ENCODE measurements around the gene APOC4.
A peak's percentile ranks its signal among the peaks of the same experiment; 100 is the strongest.

Gene APOC4

DNA sequence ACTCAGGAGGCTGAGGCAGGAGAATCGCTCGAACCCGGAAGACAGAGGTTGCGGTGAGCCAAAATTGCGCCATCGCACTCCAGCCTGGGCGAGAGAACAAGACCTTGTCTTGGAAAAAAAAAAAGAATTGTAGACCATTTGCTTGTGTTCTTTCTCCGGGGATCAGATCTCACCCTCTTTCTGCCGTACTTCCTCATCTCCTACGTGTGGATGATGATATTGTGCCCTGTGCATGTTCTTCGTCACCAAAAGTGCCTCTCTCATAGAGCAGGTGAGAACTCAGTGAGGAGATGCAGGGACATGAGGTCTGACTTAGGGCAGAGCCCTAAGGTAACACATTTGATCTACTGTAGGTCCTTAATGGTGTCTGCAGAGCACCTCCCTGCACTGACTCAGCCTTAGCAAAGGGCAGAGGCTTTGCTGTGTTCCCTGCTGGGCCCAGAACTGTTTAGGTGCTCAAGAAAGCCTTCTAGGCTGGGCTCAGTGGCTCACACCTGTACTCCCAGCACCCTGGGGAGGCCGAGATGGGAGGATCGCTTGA is 5.1 kb downstream of the APOC4 start:
- Mint-ChIP-seq H3K4me1 (ENCODE audit: low read depth) (peaks cover 4% of the 10 kb centered on the region), H3K4me3 (no peak overlapping the region), H3K27ac (no peak overlapping the region), H3K9me3 (no peaks in the 10 kb centered on the region), H3K36me3 (ENCODE audit: low read depth) (peaks cover 9% of the 10 kb centered on the region), H3K27me3 (no peaks in the 10 kb centered on the region)

- H3K9me3 Mint-ChIP-seq = no peaks in the 10 kb centered on the region
- H3K4me1 Mint-ChIP-seq (ENCODE audit: low read depth) = peaks cover 4% of the 10 kb centered on the region
- H3K27me3 Mint-ChIP-seq = no peaks in the 10 kb centered on the region
- peaks cover 9% of the 10 kb centered on the region for H3K36me3 Mint-ChIP-seq (ENCODE audit: low read depth)
- no peak overlapping the region for H3K27ac Mint-ChIP-seq
- no peak overlapping the region for H3K4me3 Mint-ChIP-seq
Measured at GRCh38 chr19:44948237-44948636, 6.2 kb downstream of the APOC4 start.

DNA sequence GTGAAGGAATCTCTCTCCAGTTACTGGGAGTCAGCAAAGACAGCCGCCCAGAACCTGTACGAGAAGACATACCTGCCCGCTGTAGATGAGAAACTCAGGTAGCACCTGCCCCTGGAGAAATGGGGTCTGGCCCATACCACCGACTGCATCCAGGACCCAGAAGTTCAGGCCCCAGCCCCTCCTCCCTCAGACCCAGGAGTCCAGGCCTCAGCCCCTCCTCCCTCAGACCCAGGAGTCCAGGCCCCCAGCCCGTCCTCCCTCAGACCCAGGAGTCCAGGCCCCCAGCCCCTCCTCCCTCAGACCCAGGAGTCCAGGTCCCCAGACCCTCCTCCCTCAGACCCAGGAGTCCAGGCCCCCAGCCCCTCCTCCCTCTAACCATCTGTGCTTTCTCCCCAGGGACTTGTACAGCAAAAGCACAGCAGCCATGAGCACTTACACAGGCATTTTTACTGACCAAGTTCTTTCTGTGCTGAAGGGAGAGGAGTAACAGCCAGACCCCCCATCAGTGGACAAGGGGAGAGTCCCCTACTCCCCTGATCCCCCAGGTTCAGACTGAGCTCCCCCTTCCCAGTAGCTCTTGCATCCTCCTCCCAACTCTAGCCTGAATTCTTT is 6.8 kb downstream of the APOC4 start:
- H3K4me3 Mint-ChIP-seq = no peak overlapping the region
- no peaks in the 10 kb centered on the region for H3K9me3 Mint-ChIP-seq
- H3K36me3 Mint-ChIP-seq (ENCODE audit: low read depth) = peaks cover 9% of the 10 kb centered on the region
- no peaks in the 10 kb centered on the region for H3K27me3 Mint-ChIP-seq
- peaks cover 7% of the 10 kb centered on the region for H3K4me1 Mint-ChIP-seq (ENCODE audit: low read depth)
- no peak overlapping the region for H3K27ac Mint-ChIP-seq

DNA sequence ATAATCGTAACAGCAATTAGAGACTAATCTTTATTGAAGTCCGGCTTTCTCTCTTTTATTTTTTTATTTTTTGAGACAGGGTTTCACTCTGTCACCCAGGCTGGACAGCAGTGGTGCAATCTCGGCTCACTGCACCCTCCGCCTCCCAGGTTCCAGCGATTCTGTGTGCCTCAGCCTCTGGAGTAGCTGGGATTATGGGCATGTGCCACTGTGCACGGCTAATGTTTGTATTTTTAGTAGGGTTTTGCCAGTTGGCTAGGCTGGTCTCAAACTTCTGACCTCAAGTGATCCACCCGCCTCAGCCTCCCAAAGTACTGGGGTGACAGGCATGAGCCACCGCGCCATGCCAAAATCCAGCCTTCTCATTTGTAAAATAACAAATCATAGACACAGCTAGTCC is 7.5 kb downstream of the APOC4 start:
- peaks cover 9% of the 10 kb centered on the region for H3K36me3 Mint-ChIP-seq (ENCODE audit: low read depth)
- peaks cover 11% of the 10 kb centered on the region for H3K4me1 Mint-ChIP-seq (ENCODE audit: low read depth)
- H3K4me3 Mint-ChIP-seq = no peak overlapping the region
- H3K27me3 Mint-ChIP-seq = no peaks in the 10 kb centered on the region
- H3K27ac Mint-ChIP-seq = no peak overlapping the region
- no peaks in the 10 kb centered on the region for H3K9me3 Mint-ChIP-seq

GRCh38 chr19:44951179-44952159 is 9.4 kb downstream of the APOC4 start:
- Mint-ChIP-seq H3K4me3 (no peak overlapping the region), H3K9me3 (no peaks in the 10 kb centered on the region), H3K4me1 (ENCODE audit: low read depth) (peaks cover 24% of the 10 kb centered on the region), H3K27ac (no peak overlapping the region), H3K27me3 (no peaks in the 10 kb centered on the region), H3K36me3 (ENCODE audit: low read depth) (peaks cover 9% of the 10 kb centered on the region)

DNA sequence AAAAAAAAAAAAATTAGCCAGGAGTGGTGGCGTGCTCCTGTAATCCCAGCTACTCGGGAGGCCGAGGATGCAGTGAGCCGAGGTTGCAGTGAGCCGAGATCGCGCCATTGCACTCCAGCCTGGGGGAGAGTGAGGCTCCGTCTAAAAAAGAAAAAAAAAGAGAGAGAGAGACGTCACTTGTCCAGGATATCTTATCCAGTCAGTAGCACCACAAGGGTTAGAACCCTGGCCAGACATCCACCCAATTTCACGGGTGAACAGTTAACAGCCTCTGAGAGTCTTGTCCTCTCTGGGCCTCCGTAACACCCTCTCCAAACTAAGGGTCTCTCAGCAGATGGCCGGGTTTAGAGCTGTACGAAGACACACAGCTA is 12.2 kb downstream of the APOC4 start:
- H3K4me1 Mint-ChIP-seq (ENCODE audit: low read depth) = peaks cover 48% of the 10 kb centered on the region
- peak overlapping the region; percentile 98 for H3K4me3 Mint-ChIP-seq
- H3K36me3 Mint-ChIP-seq (ENCODE audit: low read depth) = peaks cover 9% of the 10 kb centered on the region
- no peaks in the 10 kb centered on the region for H3K9me3 Mint-ChIP-seq
- H3K27ac Mint-ChIP-seq = peak overlapping the region; percentile 99
- H3K27me3 Mint-ChIP-seq = no peaks in the 10 kb centered on the region

DNA sequence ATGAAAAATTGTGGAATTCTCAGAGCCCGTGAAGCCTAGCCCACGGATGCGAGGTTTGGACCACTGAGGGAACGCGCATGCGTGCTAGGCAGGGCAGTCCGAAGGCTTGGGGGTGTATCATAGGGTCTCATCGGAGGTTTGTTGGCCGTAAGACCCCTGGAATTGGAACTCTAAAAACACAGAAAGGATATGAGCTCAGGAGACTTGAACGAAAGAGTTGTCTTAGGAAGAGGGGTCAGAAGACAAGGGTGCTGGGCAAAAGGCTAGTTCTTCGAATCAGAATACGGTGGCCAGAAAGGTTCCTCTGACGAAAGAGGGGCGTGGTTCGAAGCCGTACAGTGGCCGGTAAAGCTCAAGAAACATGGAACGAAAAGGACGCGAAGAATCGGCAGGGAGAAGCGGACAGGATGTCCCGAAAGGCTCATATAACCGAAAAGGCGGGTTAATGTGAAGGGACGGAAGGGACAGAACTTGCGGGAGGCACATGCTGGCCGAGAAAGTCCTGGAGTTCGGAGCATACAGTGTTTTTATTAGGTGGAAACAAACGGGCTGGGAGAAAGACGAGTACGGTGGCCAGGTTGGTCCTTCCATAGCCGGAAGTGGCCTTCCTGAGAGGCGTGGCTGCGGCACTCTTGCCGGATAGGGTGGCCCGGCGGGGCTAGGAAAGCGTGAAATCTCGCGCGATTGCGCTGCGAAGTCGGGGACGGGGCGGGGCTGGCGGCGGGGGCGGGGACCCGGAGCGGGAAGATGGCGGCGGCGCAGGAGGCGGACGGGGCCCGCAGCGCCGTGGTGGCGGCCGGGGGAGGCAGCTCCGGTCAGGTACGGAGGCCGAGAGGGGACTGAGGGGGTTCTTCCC is 12.8 kb downstream of the APOC4 start, which contains the start of gene CLPTM1:
CLPTM1 (plus strand) TSS at position 732 of the 856 bp plus-strand sequence; CDS start at position 748, 16 bp downstream.
- Mint-ChIP-seq H3K36me3 (ENCODE audit: low read depth) (peaks cover 6% of the 10 kb centered on the region), H3K27me3 (no peaks in the 10 kb centered on the region), H3K4me3 (peak within 1 kb of the TSS; percentile 98), H3K9me3 (no peaks in the 10 kb centered on the region), H3K27ac (peak within 1 kb of the TSS; percentile 99), H3K4me1 (ENCODE audit: low read depth) (peaks cover 54% of the 10 kb centered on the region)

DNA sequence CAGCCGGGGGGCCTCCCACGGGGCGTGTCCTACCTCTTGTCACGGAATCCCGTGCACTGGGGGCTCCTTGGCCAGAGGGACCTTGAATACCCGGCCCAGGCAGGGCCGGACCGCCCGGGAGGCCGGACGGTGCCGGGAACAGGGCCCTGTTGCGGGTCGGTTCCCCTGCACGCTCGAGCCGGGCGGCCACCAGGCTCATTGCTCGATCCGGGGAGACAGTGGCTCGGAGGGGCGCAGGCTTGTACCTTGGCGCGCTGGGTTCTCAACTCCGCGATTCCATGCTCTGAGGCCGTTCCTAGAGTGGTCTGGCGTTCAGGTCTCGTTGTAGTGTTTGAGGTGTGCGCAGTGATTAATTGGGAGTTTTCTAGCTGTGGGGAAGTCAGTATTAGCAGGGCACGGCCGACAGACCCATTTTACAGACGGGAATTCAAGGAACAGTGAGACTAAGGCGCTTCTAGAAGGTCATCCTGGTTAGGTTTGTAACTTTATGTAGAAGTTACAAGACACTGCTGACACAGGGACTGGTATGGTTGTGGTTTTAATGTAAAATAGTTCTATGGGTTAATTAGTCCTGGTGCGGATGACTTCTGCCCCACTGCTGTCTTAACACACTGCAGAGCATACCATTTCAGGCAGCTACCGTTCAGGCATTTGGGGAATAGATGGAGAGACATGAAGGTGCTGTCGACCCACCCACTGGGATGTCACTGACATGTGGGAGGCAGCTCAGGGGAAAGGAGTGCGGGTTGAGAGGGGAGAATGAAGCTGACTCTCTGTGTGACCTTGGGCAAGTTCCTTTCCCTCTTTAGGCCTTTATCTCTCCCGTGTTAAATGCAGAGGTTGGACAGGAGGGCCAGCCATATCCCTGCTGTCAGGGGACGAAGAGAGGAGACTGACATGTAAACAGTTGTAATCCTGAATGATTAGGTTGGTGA is 13.7 kb downstream of the APOC4 start:
- Mint-ChIP-seq H3K36me3 (ENCODE audit: low read depth) (no peaks in the 10 kb centered on the region), H3K4me1 (ENCODE audit: low read depth) (peaks cover 60% of the 10 kb centered on the region), H3K27me3 (no peaks in the 10 kb centered on the region), H3K4me3 (peak overlapping the region; percentile 98), H3K27ac (peak overlapping the region; percentile 86), H3K9me3 (no peaks in the 10 kb centered on the region)

DNA sequence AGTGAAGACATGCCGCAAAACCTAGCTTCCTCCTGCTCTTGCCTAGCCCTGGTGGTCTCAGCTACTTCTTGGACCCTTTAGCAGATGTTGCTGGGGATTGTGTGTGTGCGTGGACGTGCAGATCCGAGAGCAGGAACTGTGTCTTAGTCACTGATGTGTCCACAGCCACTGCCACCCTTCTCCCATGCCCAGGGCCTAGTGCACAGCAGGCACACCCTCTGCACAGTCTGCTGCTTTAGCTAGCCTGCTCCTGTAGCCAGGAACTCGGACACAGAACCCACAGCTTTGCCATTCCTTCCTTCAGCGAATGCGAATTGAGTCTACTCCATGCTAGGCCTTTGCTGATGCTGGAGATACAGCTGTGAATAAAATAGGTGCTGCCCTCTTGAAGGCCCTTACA is 15.5 kb downstream of the APOC4 start:
- Mint-ChIP-seq H3K4me3 (peak overlapping the region; percentile 98), H3K9me3 (no peaks in the 10 kb centered on the region), H3K36me3 (ENCODE audit: low read depth) (peaks cover 5% of the 10 kb centered on the region), H3K27me3 (no peaks in the 10 kb centered on the region), H3K27ac (peak overlapping the region; percentile 63), H3K4me1 (ENCODE audit: low read depth) (peaks cover 60% of the 10 kb centered on the region)

- no peaks in the 10 kb centered on the region for H3K27me3 Mint-ChIP-seq
- H3K9me3 Mint-ChIP-seq = no peaks in the 10 kb centered on the region
- peaks cover 60% of the 10 kb centered on the region for H3K4me1 Mint-ChIP-seq (ENCODE audit: low read depth)
- H3K36me3 Mint-ChIP-seq (ENCODE audit: low read depth) = peaks cover 7% of the 10 kb centered on the region
- H3K27ac Mint-ChIP-seq = peak overlapping the region; percentile 63
- no peak overlapping the region for H3K4me3 Mint-ChIP-seq
Measured at GRCh38 chr19:44958090-44958489, 16.1 kb downstream of the APOC4 start.

- Mint-ChIP-seq H3K27ac (peak overlapping the region; percentile 62), H3K36me3 (ENCODE audit: low read depth) (peaks cover 11% of the 10 kb centered on the region), H3K4me1 (ENCODE audit: low read depth) (peaks cover 47% of the 10 kb centered on the region), H3K4me3 (no peak overlapping the region), H3K27me3 (no peaks in the 10 kb centered on the region), H3K9me3 (no peaks in the 10 kb centered on the region)
Measured at GRCh38 chr19:44959691-44960090, 17.7 kb downstream of the APOC4 start.

DNA sequence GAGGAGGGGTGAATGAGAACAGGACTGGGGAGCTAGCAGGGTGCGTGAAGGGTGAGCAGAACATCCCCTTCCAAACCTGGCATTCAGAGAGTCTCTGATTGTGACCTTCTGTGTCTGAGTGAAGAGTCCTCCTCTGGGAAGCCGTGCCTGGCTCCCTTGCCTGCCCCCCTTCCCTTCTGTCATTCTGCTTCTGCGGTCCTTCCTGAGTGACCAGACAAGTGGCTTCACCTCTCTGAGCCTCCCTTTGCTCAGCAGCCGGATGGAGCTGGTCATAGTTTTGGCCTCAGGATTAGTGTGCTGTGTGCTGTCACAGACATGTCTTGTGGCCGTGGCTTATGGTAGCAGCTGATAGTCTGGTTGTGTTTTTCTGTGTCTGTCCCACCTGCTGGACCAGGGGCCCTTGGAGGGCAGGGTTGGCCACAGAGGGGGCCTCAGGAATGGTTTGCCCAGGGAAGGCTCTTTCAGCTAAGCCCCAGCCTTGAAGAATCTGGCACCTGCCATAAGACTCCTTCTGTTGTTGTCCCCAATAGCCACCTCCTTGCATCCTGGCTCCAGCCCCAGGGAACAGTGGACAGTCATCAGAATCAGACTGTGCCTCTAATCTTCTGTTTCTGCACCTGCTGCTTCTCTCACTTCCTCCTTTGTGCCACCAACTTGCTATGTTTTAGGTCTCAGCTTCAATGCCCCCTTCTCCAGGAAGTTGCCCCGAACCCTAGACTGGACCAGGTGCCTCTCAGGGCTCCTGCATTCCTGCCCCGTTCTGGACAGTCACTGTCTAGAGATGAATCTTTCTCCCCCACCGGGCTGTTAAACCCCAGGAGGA is 19.1 kb downstream of the APOC4 start:
- peaks cover 39% of the 10 kb centered on the region for H3K4me1 Mint-ChIP-seq (ENCODE audit: low read depth)
- H3K4me3 Mint-ChIP-seq = no peak overlapping the region
- H3K27ac Mint-ChIP-seq = peak overlapping the region; percentile 67
- H3K36me3 Mint-ChIP-seq (ENCODE audit: low read depth) = peaks cover 16% of the 10 kb centered on the region
- H3K9me3 Mint-ChIP-seq = no peaks in the 10 kb centered on the region
- H3K27me3 Mint-ChIP-seq = no peaks in the 10 kb centered on the region

DNA sequence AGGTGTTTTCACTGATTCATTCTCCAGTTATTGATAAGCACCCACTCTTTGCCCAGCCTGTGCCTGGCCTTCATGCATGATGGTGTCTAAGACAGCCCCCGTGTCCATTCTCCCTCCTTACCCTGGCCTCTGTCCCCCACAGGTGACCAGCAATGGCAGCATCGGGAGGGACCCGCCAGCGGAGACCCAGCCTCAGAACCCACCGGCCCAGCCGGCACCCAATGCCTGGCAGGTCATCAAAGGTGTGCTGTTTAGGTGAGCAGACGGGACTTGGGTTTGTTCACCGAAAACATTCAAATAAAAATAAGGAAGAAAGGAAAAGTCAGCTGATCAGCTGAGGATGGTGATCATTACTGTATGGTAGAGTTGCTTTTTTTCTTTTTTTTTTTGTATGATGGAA is 19.8 kb downstream of the APOC4 start:
- peaks cover 32% of the 10 kb centered on the region for H3K4me1 Mint-ChIP-seq (ENCODE audit: low read depth)
- H3K27me3 Mint-ChIP-seq = no peaks in the 10 kb centered on the region
- H3K36me3 Mint-ChIP-seq (ENCODE audit: low read depth) = peaks cover 16% of the 10 kb centered on the region
- H3K9me3 Mint-ChIP-seq = no peaks in the 10 kb centered on the region
- H3K27ac Mint-ChIP-seq = no peak overlapping the region
- no peak overlapping the region for H3K4me3 Mint-ChIP-seq

Data from stimulated activated naive CD8-positive, alpha-beta T cell treated with anti-CD3 and anti-CD28 coated beads, Interleukin-15, Interleukin-2, amounts not matched to agents 100 ng/mL and 50 ng/mL, for 24 hours (primary cell).